ENCODE data around the gene SKI.

SKI gene

GRCh38 chr1:2229911-2230731 lies 2.0 kb downstream of the SKI start:
- no peak for DNase-seq (ENCODE audit: low read depth, low spot score)

- no peak for DNase-seq (ENCODE audit: low read depth, low spot score)
Measured at GRCh38 chr1:2230781-2231531, 2.8 kb downstream of the SKI start.

- no peak for DNase-seq (ENCODE audit: low read depth, low spot score)
Measured at GRCh38 chr1:2231532-2232254, 3.6 kb downstream of the SKI start.

GRCh38 chr1:2232255-2232915 lies 4.3 kb downstream of the SKI start:
- DNase-seq (ENCODE audit: low read depth, low spot score) = no peak

GRCh38 chr1:2232916-2233438 lies 4.9 kb downstream of the SKI start:
- no peak for DNase-seq (ENCODE audit: low read depth, low spot score)

DNA sequence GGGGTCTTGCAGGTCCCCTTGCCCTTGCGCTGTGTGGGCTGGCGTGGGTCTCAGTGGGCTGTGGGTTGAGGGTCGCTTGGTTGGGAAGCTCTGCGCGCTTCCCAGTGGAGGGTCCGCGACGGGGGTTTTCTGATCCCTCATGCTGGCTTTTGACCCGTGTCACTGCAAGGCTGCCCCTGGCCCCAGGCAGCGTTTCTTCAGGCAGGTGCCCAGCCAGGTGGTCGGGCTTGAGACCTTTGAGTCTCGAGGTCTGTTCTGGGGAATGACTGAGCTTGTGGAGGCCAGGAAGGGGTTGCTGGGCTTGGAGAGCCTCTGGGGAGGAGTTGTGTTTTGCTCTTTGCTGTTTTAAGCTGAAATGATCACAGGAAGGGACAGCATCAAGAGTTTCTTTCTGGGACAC lies 5.3 kb downstream of the SKI start:
- no peak for DNase-seq (ENCODE audit: low read depth, low spot score)

DNA sequence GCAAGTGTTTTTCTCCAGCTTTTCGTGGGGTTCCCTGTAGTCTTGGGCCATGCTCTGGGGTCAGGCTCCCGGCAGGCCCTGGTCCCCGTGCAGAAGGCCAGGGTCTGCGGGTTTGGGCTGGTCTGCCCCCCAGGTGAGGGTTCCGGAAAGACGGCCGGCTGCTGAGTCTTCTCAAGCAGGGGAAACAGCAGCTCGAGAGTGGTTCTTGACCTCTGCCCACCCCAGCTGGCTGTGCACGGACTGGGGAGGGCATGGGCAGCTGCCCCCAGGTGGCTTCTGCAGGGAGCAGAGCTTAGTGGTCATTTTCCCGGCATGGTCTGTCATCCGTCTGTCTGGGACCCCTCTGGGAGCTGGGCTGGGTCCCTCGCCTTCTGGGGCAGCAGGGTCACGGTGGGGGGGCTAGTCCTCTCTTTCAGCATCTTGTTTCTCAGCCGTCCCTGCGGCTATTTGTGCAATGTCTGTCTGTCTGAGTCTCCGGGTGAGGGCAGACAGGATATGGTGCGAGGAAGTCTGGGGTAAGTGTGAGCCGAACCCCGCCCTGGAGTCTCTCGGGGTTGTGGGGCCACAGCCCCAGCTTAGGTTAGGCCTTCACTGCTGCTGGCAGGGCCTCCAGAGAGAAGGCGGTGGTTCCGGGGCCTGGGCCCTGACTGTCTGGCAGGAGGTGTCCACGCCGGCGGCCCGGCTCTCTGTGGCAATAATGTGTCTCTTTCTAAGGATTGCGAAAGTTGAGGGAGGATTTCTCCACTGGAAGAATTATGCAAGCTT lies 6.1 kb downstream of the SKI start:
- no peak for DNase-seq (ENCODE audit: low read depth, low spot score)

DNA sequence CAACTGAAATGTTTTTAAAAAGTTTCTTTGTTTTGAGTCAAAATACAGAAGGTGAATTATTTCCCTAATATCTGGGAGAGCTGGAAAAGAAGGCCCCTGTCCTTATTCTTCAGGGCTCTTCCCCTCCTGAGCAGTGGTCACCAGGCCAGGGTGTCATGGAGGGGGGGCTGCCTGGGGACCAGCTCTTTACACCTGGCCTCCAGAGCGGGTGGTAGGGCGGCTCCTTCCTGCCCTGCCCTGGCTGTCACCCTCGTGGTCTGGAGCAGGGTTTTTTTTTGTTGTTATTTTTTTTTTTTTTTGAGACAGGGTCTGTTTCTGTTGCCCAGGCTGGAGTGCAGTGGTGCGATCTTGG lies 6.6 kb downstream of the SKI start:
- no peak for DNase-seq (ENCODE audit: low read depth, low spot score)

GRCh38 chr1:2235300-2235998 lies 7.3 kb downstream of the SKI start:
- no peak for DNase-seq (ENCODE audit: low read depth, low spot score)

- DNase-seq (ENCODE audit: low read depth, low spot score) = no peak
Measured at GRCh38 chr1:2236695-2237677, 8.9 kb downstream of the SKI start.

- no peak for DNase-seq (ENCODE audit: low read depth, low spot score)
Measured at GRCh38 chr1:2237773-2238172, 9.7 kb downstream of the SKI start.

- no peak for DNase-seq (ENCODE audit: low read depth, low spot score)
Measured at GRCh38 chr1:2238361-2239012, 10.4 kb downstream of the SKI start.

DNA sequence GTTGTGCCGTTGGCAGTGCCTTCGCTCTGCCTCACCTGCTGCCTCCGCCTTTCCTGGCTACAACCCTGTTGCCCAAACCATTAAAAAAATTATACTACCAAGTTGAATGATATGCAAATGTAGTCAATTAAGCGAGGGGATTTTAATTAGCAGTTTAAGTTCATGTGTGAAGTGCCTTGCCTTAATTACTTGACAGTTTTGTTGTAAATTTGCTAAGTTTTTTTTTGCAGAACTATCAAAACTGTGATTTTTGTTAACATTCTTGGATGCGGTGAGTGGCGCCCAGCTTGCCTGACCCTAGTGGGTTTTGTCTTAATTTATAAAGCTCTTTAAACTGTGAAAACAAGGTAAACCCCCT lies 10.9 kb downstream of the SKI start:
- no peak for DNase-seq (ENCODE audit: low read depth, low spot score)

DNA sequence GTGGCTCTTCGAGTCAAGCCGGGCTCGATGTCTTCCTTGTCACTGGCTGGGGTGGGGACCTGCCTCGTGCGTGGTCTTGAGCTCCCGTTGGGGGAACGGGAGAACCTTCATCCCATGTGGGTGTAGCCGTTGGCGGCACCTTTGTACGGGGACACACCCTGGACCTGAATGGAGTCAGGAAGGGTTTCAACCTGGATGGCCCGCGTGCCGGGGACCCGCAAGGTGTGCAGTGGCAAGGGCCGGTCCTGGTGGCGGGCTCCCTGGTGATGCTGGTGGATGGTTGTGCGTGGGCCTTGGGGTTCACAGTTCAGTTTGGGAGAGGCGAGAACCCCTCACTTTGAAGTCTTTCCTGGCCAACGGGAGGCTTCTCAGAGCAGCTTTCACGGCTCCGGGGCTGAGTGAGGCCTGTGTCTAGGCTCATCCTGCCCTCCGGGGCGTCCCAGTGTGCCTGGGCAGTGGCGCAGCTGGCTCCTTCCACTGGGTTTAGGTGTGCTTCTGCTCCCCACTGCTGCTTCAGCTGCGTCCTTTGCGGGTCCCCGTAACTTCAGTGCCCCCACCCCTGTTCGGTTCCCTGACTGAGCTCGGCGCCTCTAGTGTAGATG lies 11.4 kb downstream of the SKI start:
- DNase-seq (ENCODE audit: low read depth, low spot score) = no peak

GRCh38 chr1:2240270-2241156 lies 12.4 kb downstream of the SKI start:
- no peak for DNase-seq (ENCODE audit: low read depth, low spot score)

DNA sequence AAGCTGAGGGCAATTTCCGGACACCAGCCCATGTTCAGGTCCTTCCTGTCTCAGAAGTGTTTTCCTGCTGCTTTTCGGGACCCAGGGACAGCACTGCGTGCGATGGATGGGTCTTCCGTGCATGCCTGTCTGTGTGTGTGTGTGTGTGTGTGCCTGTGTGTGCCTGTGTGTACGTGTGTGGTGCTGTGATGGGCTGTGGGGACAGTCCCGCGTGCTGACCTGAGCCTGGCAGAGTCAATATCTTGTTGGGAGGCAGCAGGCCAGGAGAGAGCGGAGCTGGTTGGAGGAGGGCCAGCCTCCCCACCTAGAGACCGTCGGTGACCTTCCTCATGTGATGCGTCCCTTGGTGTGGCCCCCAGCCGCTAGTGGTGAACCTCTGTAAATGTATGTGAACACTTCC lies 13.7 kb downstream of the SKI start:
- no peak for DNase-seq (ENCODE audit: low read depth, low spot score)
